Measurements from ENCODE around the gene CCIN.

Gene CCIN

DNA sequence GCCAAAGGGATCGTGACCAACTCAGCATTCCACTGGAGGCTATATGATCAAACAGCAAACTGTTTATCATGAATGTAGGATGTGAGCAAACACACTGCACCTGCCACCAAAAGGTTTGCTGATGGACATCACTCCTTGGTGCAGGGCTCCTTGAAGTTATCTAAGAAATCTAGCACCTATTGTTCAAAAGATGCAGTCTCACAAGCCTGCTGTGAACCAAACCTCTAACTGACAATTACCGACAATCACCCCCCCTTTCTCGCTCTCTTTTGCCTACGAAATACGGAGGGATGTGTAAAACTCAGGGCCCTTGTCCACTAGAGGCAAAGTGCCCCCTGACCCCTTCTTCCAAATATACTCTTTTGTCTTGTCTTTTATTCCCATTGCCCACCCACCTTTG, 19.0 kb downstream of the CCIN start:
- DNase-seq (ENCODE audit: extremely low read depth in 1 of 2, low read depth in 1 of 2) = no peak

DNA sequence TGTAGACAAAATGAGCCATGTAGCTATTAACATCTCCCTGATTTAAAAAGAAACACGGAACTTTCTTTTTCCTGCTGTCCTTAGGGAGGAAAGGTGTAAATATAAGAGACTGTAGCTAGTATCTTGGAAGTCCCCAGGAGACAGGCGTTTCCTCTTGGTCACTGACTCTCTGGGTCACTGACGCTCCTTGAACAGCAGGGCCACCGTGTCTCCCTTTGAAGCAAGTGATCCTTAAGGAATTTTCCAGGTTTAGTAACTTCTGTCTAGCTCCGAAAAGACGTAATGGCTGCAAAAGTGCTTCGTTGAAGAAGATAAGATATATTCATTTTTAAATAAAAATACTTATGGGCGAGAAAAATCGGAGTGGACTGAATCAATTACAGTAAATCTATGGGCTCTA, 20.8 kb downstream of the CCIN start:
- no peak for DNase-seq (ENCODE audit: extremely low read depth in 1 of 2, low read depth in 1 of 2)

DNA sequence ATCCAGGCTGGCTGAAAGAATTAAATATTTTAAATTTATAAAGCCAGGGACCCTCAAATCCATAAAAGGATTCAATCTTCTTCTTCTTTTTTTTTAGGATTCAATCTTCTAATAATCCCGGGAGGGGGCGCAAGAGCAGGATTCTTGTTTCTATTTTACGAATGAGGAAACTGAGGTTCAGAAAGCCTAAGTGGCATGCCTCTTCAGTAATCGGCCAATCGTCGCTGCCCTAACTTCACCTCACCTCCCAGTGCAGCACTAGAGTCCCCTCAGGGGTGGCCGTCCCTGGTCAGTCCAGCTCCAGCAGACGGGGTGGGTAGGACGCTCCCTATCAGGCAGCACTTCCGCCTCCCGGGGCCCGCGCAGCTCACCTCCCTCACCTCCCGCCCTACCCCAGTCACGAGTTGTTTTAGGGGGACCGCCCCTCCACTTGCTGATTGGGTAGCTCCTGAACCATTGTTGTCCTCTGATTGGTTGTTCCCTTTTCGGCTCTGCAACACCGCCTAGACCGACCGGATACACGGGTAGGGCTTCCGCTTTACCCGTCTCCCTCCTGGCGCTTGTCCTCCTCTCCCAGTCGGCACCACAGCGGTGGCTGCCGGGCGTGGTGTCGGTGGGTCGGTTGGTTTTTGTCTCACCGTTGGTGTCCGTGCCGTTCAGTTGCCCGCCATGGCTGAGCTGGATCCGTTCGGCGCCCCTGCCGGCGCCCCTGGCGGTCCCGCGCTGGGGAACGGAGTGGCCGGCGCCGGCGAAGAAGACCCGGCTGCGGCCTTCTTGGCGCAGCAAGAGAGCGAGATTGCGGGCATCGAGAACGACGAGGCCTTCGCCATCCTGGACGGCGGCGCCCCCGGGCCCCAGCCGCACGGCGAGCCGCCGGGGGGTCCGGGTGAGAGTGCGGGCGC, 21.5 kb downstream of the CCIN start, which contains the start of gene CLTA:
Gene CLTA, plus strand, starts transcription at position 534 of the 902 bp plus-strand sequence. Its CDS starts 136 bp downstream, at position 670.
- peak; percentile 83 to 86 for DNase-seq (ENCODE audit: extremely low read depth in 1 of 2, low read depth in 1 of 2)

DNA sequence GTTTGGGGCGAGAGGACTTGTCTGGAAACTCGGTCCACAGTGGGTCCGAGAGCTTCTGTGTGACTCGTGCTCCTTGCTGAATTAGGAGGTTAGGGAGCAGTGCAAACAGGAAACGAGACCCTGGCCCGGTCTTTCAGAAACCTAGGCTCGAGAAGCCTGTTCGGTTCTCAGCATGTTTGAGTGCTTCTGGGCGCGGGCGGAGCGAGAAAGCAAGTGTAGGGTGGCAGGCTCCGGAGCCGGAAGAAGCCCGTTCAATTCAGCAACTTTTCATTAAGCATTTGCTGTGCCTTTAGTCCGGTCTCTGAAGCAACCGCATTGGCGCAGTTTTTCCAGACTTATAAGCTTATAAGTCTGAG, 22.1 kb downstream of the CCIN start:
- peak; percentile 1 to 28 for DNase-seq (ENCODE audit: extremely low read depth in 1 of 2, low read depth in 1 of 2)

DNA sequence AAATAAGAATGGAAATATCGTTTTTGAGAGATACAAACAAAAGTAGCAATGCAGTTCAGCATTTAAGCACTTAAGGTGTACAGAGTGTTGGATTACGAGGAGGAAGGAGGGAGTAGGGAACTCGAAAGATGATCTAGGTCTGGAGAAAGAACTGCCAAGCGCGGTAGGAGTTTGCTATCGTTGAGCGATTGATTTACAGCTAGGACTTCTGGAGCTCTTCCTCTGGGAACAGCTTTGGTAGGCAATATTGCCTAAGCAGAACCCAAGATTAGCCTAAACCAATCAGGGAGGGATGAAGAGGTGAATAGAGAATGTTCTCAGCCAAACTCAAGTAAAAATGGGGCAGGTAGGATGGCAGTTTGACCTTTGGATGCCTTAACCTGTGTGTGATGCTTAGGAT, 22.5 kb downstream of the CCIN start:
- no peak for DNase-seq (ENCODE audit: extremely low read depth in 1 of 2, low read depth in 1 of 2)

DNA sequence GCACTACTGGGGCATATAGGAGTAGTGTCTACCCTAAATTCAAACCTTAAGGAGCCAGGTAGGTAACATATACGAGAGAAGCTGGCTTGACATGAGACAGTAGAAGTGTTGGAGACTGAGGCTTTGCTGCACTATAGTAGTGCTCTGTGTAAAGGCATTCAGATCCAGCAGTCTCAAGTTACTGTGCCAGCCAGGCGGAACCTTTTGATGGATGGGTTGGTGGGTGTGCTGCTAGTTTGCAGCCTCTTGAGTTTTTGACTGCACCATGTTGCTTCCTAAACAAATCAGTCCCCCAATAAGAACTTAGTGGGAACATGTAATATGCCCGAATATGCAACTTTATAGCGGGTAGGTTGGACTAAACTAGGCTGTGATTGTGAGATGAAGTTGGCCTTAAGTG, 23.0 kb downstream of the CCIN start:
- DNase-seq (ENCODE audit: extremely low read depth in 1 of 2, low read depth in 1 of 2) = no peak

DNA sequence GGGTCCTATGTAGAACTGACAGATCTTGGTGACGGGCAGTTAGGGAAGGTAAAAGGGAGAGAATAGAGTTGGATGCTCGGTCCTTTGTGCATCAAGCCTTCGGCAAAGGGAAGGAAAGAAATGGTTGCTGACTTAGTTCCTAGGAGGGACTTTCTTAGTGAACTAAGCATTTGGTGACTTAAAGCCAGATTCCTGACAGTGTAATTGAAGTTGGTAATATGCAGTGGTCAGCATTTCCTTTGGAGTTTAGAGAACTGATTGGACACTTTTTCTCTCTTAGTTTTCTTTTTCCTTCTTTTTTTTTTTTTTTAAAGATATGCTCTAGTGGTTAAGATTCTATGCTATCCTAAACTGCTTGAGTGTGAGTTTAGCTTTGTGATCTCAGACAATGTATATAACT, 23.8 kb downstream of the CCIN start:
- no peak for DNase-seq (ENCODE audit: extremely low read depth in 1 of 2, low read depth in 1 of 2)

DNA sequence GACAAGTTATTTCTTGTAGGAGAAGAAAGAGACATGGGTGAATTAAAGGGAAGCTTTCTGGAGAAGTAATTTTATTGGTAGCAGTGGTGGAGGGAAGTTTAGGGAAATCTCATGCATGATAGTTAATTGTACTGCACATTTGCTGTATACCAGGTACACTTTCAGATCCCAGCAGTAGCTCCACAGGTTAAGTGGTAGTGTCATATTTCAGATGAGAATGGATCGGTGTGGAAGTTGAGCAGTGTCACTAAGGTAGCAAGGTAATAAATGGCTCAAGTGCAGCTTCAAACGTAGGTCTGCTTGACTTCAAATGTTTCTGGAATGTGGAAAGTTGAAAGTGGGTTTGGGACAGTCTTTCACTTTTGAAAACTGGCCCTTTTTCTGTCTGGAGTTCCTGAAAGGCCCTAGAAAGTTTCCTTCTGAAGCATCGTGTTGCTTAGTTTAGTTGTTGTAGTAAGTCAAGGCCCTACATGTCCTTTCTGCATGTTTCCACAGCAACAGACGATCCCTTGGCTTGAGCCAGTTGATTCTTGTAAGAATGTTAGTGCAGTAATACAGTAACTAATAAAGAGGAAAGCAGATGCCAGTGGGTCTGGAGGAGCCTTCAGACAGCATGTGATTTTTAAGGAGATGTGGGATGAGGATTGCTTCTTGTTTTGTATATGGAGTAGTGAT, 25.3 kb downstream of the CCIN start:
- no peak for DNase-seq (ENCODE audit: extremely low read depth in 1 of 2, low read depth in 1 of 2)

DNA sequence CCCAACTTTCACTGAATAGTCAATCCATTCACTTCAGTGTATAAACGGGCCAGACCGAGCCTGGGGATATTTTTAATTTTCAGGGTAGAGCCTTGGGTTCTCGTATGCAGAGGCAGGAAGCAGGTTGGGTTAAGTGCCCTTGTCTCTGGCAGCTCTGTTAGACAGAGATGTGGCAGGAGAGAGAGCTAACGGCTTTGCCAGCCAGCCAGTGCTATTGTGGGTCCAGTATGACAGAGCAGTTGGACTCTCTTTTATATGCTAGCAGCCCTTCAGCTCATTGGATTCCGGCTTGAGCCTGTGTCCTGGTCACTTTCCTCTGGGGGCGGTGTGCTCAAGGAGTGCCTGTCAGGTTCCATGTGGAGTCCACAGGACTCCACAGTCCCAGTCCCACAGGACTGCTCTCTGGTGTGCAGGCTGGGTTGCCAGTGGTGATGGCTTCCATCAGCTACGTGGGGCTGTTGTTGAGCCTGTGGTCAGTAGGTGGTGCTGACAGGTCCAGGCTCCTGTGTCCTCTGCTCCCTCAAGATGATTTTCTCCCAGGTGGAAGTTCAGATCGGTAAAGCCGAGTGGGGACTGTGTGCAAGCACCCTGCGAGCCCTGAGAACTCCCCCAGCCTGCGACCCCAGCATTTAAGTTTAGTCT, 35.8 kb downstream of the CCIN start:
- DNase-seq (ENCODE audit: extremely low read depth in 1 of 2, low read depth in 1 of 2) = no peak

DNA sequence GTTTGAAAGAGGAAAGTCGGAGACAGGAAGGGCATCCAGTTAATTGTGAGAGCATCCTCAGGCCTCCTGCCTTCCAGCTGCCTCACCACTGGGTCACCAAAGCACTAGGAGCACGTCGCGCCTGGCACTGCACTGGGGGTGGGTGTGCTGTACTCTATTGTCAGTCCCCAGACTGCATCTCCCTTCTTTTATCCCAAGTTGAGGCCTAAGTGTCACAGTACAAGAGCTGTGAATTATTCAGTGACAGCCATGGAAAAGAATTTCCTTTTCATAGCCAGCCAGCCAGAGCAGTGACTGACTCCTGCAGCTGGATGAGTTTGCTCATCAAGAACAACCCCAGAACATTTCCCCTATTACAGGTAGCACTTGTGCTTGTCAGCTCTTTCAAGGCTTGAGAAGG, 37.8 kb downstream of the CCIN start:
- DNase-seq (ENCODE audit: extremely low read depth in 1 of 2, low read depth in 1 of 2) = no peak

DNA sequence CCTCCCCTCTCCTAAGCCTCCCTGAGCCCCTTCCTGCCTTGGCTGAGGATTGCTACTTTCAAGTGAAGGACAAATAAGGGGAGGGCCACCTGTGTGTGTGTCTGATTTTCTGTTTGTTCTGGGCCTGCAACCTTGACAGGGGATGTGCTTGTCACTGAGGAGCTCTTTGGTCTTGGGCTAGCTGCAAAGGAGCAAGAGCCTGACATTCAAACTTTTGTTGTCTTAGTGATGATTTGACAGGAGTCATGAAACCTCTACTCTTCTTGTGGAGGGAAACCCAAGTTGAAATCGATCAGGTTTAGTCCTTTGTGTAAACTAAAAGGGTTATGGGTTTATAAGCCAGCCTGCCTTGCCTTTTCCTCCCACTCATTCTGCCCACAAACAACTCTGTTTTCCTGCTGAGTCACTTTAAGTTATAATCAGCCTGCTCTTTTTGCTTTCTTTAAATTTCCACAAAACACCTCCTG, 38.4 kb downstream of the CCIN start:
- DNase-seq (ENCODE audit: extremely low read depth in 1 of 2, low read depth in 1 of 2) = no peak

DNA sequence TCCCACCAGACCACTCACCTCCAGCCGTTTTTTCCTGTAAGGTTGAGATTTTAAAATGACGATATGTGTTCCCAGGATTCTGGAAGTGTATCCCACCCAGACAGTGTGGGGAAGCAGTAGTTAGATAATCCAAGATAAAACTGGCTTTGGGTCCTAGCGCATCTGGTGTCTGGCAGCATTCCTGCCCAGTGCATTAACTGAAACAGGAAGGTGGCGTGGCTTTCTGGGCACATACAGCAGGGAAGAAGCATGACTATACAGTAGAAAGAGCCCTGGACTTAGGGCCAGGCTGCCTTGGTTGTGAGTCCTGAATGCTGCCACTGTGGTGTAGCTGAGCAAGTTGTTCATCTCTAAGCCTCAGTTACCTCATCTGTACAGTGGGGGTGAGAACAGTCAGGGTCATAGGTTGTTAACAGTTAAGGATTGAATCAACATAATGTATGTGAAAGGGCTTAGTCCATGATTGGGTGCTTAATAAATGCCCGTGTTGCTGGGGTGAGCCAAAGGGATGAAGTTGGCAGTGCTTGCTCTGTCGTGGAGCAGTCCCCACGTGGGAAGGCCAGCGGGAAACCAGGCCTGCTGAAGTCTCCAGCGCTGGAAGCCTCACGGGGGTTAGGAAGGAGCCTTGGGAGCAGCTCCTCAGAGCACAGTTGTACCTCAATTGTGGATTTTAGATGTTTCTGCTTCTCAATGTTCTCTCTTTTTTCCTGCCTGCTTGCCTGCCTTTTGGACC, 39.5 kb downstream of the CCIN start:
- no peak for DNase-seq (ENCODE audit: extremely low read depth in 1 of 2, low read depth in 1 of 2)

DNA sequence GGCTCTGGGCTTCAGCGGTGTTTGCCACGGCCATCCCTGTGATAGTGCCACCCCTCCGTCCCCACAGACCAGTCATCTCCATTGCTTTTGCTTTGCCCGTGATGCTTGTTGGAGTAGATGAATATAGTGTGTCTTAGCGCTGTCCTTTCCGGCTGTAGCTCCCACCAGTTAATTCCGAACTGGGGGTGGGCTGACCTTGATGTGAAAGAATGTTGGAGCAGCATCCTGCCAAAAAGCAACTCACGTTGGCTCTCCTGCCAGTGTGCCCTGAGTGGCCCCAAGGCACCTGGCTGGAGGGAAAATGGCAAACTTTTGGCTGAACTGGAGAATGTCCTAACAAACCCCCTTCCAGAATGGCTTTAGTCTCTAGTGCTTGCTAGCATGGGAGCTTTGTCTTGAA, 41.5 kb downstream of the CCIN start:
- no peak for DNase-seq (ENCODE audit: extremely low read depth in 1 of 2, low read depth in 1 of 2)

DNA sequence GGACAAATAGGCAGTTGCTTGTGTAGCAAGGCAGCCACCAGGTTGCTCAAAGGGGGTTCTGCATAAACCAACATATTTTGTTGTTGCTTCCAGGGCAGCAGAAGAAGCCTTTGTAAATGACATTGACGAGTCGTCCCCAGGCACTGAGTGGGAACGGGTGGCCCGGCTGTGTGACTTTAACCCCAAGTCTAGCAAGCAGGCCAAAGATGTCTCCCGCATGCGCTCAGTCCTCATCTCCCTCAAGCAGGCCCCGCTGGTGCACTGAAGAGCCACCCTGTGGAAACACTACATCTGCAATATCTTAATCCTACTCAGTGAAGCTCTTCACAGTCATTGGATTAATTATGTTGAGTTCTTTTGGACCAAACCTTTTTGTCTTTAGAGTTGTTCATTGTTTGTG, 42.3 kb downstream of the CCIN start:
- DNase-seq (ENCODE audit: extremely low read depth in 1 of 2, low read depth in 1 of 2) = no peak

DNA sequence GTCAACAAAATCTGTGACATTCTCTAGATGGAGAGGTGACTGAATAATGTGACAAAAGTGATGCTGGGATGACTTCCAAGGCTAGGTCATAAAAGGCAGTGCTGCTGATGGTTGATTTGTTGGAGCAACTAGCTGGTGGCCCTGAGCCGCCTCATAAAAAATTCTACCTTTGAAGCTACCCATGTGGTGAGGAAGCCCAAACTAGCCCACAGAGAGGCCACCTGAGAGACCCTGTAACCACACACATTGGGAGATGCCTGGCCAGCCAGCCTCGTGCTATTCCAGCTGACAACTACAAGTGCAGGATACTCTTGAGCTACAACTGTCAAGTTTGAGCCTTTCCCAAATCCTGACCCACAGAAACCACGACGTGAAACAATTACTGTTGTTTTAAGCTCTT, 44.2 kb downstream of the CCIN start:
- DNase-seq (ENCODE audit: extremely low read depth in 1 of 2, low read depth in 1 of 2) = no peak

DNA sequence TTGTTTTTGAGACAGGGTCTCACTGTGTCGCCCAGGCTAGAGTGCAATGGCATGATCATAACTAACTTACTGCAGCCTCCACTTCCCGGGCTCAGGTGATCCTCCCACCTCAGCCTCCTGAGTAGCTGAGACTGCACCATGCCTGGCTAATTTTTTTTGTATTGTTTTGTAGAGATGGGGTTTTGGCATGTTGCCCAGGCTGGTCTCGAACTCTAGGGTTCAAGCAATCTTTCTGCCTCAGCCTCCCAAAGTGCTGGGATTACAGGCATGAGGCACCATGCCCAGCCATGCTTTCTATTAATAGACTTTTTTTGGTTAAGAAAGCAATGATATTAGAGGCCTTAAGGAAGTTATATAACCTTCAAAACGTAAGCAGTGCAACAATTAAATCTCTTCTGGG, 44.8 kb downstream of the CCIN start:
- DNase-seq (ENCODE audit: extremely low read depth in 1 of 2, low read depth in 1 of 2) = no peak

DNA sequence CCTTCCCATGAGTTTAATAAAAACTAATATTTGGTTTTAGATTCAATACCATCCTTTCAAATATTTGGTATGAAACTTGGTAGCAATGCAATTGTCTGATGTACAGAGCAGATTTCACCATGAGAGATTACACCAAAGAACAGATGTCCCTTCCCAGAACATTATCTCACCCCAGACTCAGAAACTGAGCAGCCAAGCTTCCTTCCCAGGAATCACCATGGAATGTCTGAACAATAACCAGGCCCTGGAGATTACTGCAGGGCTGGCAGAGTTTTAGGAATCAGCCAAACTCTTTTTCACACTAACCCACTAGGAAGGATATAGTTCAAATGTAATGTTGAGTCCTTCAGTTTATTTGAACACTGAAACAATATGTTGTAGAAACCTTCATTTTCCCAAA, 45.4 kb downstream of the CCIN start:
- no peak for DNase-seq (ENCODE audit: extremely low read depth in 1 of 2, low read depth in 1 of 2)

DNA sequence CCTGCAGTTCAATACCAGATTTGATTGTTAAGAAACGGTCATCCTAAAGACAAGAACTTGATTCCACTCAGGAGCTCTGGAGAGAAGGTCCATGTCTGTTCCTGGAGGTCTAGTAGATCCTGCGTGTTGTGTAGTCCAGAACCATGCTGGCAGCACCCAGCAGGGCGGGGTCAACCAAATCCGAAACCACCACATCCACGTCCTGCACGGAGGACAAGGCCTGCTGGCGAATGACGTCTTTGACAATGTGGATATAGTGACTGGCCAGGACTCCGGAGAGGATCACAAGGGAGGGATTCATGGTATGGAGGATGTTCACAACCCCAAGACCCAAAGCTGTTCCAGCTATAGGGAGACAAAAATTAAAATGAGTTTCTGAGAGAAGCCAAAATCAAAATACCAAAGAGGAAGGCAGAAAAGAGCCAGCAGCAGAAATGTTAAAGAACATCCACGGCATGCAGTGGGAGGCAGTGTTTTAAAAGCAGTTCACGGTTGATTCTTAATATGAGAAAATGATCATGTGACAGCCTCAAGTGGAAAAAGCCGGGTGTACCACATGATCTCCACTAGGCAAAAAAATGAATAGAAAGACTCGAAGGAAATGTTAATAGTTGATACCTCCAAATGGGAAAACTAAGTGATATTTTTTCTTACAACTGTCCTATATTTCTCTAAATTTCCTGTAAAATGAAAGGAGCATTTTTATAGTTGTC, 48.2 kb downstream of the CCIN start:
- DNase-seq (ENCODE audit: extremely low read depth in 1 of 2, low read depth in 1 of 2) = no peak

DNA sequence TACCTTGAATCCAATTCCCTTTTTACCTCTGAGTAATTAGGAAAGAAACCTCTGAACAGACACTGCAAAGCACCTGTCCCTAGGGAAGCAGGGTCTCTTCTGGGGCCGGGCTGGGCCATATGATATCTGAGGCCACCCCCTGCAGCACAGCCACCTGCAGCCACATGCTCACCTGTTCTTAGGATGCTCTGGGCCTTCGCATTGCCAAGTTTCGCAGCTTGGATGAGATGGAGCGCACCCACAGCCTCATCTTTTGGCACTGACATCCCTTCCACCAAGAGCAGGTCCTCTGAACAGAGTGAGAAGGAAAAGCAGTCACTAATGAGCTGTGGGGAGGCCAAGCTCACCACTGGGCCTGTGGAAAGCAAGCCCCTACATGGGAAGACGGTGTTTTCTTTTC, 48.8 kb downstream of the CCIN start:
- DNase-seq (ENCODE audit: extremely low read depth in 1 of 2, low read depth in 1 of 2) = no peak

DNA sequence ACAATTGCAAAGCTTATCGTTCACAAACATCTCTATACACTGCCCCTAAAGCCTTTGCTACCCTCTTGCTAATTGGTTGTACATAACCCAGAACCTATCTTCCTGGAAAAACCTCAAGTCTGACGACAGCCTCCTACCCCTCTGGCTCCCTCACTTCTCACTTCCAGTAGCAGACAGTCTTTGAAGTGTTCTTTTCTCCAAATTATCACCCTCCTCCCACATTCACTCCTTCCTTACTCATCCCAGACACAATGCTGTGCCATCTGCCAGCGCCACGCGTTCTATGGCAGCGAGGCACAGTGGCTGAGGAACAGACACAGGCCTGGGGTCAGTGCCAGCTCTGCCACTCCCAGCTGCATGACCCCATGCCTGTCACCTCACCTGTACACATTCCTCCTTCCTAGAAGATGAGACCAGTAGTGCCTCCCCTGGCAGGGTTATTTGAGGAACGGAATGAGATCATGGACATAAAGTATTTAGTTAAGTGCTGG, 49.3 kb downstream of the CCIN start:
- no peak for DNase-seq (ENCODE audit: extremely low read depth in 1 of 2, low read depth in 1 of 2)
